ENCODE data around the gene NPTN.

DNA sequence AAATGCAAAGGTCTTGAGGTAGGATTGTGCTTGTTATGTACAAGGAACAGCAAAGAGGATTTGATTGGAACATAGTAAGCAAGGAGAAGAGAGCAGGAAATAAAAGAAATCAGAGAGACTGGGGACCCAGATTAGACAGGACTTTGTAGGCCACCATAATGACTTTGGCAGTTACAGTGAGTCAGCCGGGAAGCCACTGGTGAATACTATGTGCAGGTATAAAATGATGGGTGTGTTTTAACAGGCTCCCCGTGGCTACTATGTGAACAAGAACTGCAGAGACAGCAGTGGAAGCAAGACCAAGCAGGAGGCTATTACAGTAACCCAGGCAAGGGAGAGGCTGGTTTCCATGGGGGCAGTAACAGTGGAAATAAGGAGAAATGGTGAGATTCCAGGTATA lies 55.2 kb downstream of the NPTN start:
- TF ChIP-seq, protein P1, sequence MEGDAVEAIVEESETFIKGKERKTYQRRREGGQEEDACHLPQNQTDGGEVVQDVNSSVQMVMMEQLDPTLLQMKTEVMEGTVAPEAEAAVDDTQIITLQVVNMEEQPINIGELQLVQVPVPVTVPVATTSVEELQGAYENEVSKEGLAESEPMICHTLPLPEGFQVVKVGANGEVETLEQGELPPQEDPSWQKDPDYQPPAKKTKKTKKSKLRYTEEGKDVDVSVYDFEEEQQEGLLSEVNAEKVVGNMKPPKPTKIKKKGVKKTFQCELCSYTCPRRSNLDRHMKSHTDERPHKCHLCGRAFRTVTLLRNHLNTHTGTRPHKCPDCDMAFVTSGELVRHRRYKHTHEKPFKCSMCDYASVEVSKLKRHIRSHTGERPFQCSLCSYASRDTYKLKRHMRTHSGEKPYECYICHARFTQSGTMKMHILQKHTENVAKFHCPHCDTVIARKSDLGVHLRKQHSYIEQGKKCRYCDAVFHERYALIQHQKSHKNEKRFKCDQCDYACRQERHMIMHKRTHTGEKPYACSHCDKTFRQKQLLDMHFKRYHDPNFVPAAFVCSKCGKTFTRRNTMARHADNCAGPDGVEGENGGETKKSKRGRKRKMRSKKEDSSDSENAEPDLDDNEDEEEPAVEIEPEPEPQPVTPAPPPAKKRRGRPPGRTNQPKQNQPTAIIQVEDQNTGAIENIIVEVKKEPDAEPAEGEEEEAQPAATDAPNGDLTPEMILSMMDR (IDR thresholded peaks at IDR 0.05; ENCODE audit: insufficient read depth, low read length, poor library complexity, severe bottlenecking): no peak
- TF ChIP-seq EZH2phosphoT487 (conservative IDR thresholded peaks at IDR 0.05; ENCODE audit: low read length): no peak

Measured in SU-DHL-6 (cell line).